A673 (cell line): ENCODE measurements around the gene SGTA.

Source experiments
- CTCF ChIP-seq: fragments of 300-800, 200-600 bp; sonication (generic); conservative IDR thresholded peaks from 2 replicates; pipeline ENCODE4 v1.5.1; 2017; ENCODE audit warnings: low read depth, mild to moderate bottlenecking, antibody characterized with exemption, low read length, moderate library complexity, mixed read lengths
- EZH2 ChIP-seq: fragments of 200-600 bp; sonication (generic); IDR thresholded peaks from 2 replicates; pipeline ENCODE4 v1.6.1; 2017; ENCODE audit warnings: borderline replicate concordance, low read depth, mild to moderate bottlenecking, mixed read lengths, antibody characterized with exemption, low read length; ENCODE audit not compliant: poor library complexity, severe bottlenecking

- no peak for TF ChIP-seq CTCF
- no peak for TF ChIP-seq EZH2
Measured at GRCh38 chr19:2758601-2759313, 24.3 kb downstream of the SGTA start.
